Neural cell (in vitro differentiated cells): ENCODE data around the gene TNFRSF14. TPM values are rescaled to one million over a fixed set of nuclear protein-coding genes. Genes with fewer than 3 reads are reported as not detected.
"Not testable (repeated sequence)": the region's sequence is repeated elsewhere in the genome, so short reads cannot be mapped to it uniquely, and the experiment has no call there.

Experiments
- H2AFZ ChIP-seq: fragments of 200-600, 300-800 bp; sonication (generic), shearing (Covaris generic); 2 replicates; pipeline ENCODE4 v1.6.0; 2014; ENCODE audit warnings: low read depth, mild to moderate bottlenecking, antibody characterized with exemption, low read length, moderate library complexity
- H3F3A ChIP-seq: fragments of 200-600 bp; shearing (Covaris generic); 2 replicates; pipeline ENCODE4 v1.6.1; 2016; ENCODE audit warnings: mild to moderate bottlenecking, moderate library complexity, mixed read lengths, antibody characterized with exemption, low read length; ENCODE audit not compliant: insufficient read depth, poor library complexity, severe bottlenecking
- H3K27ac ChIP-seq: fragments of 200-600, 300-800 bp; sonication (generic), shearing (Covaris generic); 2 replicates; pipeline ENCODE4 v1.5.1; 2014; ENCODE audit warnings: mild to moderate bottlenecking, low read length, moderate library complexity
- H3K27me3 ChIP-seq: fragments of 300-800, 200-600 bp; sonication (generic), shearing (Covaris generic); 2 replicates; pipeline ENCODE4 v1.6.0; 2014; ENCODE audit warnings: mild to moderate bottlenecking, low read depth, low read length, moderate library complexity; ENCODE audit not compliant: insufficient read depth
- H3K36me3 ChIP-seq: fragments of 300-800, 200-600 bp; sonication (generic), shearing (Covaris generic); 2 replicates; pipeline ENCODE4 v1.5.1; 2014; ENCODE audit warnings: mild to moderate bottlenecking, antibody characterized with exemption, low read length, moderate library complexity; ENCODE audit not compliant: insufficient read depth
- H3K4me2 ChIP-seq: fragments of 300-800, 200-600 bp; sonication (generic), shearing (Covaris generic); 2 replicates; pipeline ENCODE4 v1.6.0; 2014; ENCODE audit warnings: mild to moderate bottlenecking, low read length
- H3K4me3 ChIP-seq: fragments of 300-800, 200-600 bp; sonication (generic), shearing (Covaris generic); 2 replicates; pipeline ENCODE4 v1.5.1; 2014; ENCODE audit warnings: mild to moderate bottlenecking, low read length, moderate library complexity
- H3K79me2 ChIP-seq: fragments of 200-600 bp; shearing (Covaris generic); replicated peaks from 2 replicates; pipeline ENCODE4 v1.6.0; 2014; ENCODE audit warnings: mild to moderate bottlenecking, low read length, moderate library complexity; ENCODE audit not compliant: insufficient read depth
- H3K9ac ChIP-seq: fragments of 300-800, 200-600 bp; sonication (generic), shearing (Covaris generic); 2 replicates; pipeline ENCODE4 v1.6.1; 2016; ENCODE audit warnings: mild to moderate bottlenecking, low read length, mixed read lengths
- H3K9me2 ChIP-seq: fragments of 200-600 bp; shearing (Covaris generic); 2 replicates; pipeline ENCODE4 v1.6.1; 2016; ENCODE audit warnings: mild to moderate bottlenecking, low read length, mixed read lengths; ENCODE audit not compliant: insufficient read depth
- H3K9me3 ChIP-seq: fragments of 200-600, 300-800 bp; sonication (generic), shearing (Covaris generic); 2 replicates; pipeline ENCODE4 v1.6.1; 2016; ENCODE audit warnings: mild to moderate bottlenecking, mixed run types, low read length, moderate library complexity, mixed read lengths
- H4K20me1 ChIP-seq: fragments of 200-600 bp; shearing (Covaris generic); 2 replicates; pipeline ENCODE4 v1.6.1; 2016; ENCODE audit warnings: mild to moderate bottlenecking, mixed run types; ENCODE audit not compliant: insufficient read depth
- EP300 ChIP-seq: fragments of 450-650 bp; conservative IDR thresholded peaks from 2 replicates; pipeline ENCODE4 v1.6.1; 2014; ENCODE audit warnings: antibody characterized with exemption, mild to moderate bottlenecking, moderate library complexity; ENCODE audit not compliant: poor library complexity, severe bottlenecking
- EZH2 ChIP-seq: fragments of 200-600, 300-800 bp; shearing (Covaris generic), sonication (generic); IDR thresholded peaks from 2 replicates; pipeline ENCODE4 v1.6.1; 2014; ENCODE audit warnings: antibody characterized with exemption, low read length, borderline replicate concordance, mild to moderate bottlenecking; ENCODE audit not compliant: insufficient read depth, poor library complexity, severe bottlenecking
- MXI1 ChIP-seq: fragments of 450-650 bp; conservative IDR thresholded peaks from 2 replicates; pipeline ENCODE4 v1.6.1; 2014; ENCODE audit warnings: antibody characterized with exemption, mild to moderate bottlenecking; ENCODE audit not compliant: poor library complexity, severe bottlenecking
- POLR2AphosphoS5 ChIP-seq: IDR thresholded peaks from 2 replicates; pipeline ENCODE4 v1.6.1; 2012
- RAD21 ChIP-seq: fragments of 450-650 bp; conservative IDR thresholded peaks from 2 replicates; pipeline ENCODE4 v1.6.1; 2014; ENCODE audit warnings: antibody characterized with exemption, mild to moderate bottlenecking, moderate library complexity
- SMC3 ChIP-seq: fragments of 450-650 bp; conservative IDR thresholded peaks from 2 replicates; pipeline ENCODE4 v1.6.1; 2014; ENCODE audit warnings: antibody characterized with exemption, mild to moderate bottlenecking, moderate library complexity; ENCODE audit not compliant: poor library complexity
- TAF1 ChIP-seq: IDR thresholded peaks from 2 replicates; pipeline ENCODE4 v1.6.1; 2012; ENCODE audit warnings: low read depth
- polyA plus RNA-seq: library from polyadenylated mRNA; depleted of rRNA; stranded (reverse); fragments of >200 nt; gene quantifications from 2 replicates; pipeline ENCODE4 v1.2.3, GENCODE V29; 2014
- TF ChIP-seq, protein P1 (sequence below): IDR thresholded peaks from 2 replicates; pipeline ENCODE4 v1.6.1; 2012; ENCODE audit warnings: borderline replicate concordance
- TF ChIP-seq, protein P2 (sequence below): fragments of 450-650 bp; IDR thresholded peaks from 2 replicates; pipeline ENCODE4 v1.5.1; 2014; ENCODE audit warnings: antibody characterized with exemption, mild to moderate bottlenecking, moderate library complexity; ENCODE audit not compliant: poor library complexity, severe bottlenecking

TNFRSF14 gene
- polyA plus RNA-seq, 1 donor from 2014 or later = 1.1 TPM

DNA sequence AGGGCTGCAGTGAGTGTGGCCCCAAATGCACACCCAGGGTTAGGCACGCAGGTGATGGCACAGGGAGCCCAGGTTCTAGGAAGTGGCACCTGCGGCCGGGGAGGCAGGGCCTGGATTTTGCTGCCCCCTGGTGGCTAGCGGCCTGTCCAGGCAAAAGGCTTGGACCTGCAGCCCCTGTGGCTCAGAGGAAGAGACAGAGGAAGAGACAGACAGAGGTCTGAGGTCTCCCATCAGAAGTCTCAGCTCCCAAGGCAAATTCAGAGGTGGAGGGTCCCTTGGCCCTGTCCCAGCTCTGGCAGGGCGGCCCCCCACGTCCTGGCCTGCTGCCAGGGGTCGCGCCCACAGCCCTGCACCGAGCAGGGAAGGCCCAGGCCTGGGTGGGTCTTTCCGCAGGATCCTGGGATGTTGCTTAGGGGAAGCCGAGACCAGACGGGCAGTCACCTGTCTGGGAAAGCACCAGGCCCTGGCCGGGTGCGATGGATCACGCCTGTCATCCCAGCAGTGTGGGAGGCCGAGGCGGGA, 8.0 kb upstream of the TNFRSF14 start:
- Histone ChIP-seq H3K27ac (no peak overlapping the region), H3K4me2 (no peak overlapping the region), H3K9me3 (no peaks in the 10 kb centered on the region), H3K79me2 (no peaks in the 10 kb centered on the region), H3K36me3 (no peaks in the 10 kb centered on the region), H3K4me3 (no peak overlapping the region), H3K9ac (no peak overlapping the region), H2AFZ (no peak overlapping the region), H3F3A (peaks cover 2% of the 10 kb centered on the region), H3K9me2 (no peaks in the 10 kb centered on the region), H4K20me1 (no peaks in the 10 kb centered on the region), H3K27me3 (no peaks in the 10 kb centered on the region)
- no peak for TF ChIP-seq EZH2
- TF ChIP-seq SMC3 = peak; percentile 94
- TF ChIP-seq POLR2AphosphoS5 = no peak
- TF ChIP-seq, protein P1, sequence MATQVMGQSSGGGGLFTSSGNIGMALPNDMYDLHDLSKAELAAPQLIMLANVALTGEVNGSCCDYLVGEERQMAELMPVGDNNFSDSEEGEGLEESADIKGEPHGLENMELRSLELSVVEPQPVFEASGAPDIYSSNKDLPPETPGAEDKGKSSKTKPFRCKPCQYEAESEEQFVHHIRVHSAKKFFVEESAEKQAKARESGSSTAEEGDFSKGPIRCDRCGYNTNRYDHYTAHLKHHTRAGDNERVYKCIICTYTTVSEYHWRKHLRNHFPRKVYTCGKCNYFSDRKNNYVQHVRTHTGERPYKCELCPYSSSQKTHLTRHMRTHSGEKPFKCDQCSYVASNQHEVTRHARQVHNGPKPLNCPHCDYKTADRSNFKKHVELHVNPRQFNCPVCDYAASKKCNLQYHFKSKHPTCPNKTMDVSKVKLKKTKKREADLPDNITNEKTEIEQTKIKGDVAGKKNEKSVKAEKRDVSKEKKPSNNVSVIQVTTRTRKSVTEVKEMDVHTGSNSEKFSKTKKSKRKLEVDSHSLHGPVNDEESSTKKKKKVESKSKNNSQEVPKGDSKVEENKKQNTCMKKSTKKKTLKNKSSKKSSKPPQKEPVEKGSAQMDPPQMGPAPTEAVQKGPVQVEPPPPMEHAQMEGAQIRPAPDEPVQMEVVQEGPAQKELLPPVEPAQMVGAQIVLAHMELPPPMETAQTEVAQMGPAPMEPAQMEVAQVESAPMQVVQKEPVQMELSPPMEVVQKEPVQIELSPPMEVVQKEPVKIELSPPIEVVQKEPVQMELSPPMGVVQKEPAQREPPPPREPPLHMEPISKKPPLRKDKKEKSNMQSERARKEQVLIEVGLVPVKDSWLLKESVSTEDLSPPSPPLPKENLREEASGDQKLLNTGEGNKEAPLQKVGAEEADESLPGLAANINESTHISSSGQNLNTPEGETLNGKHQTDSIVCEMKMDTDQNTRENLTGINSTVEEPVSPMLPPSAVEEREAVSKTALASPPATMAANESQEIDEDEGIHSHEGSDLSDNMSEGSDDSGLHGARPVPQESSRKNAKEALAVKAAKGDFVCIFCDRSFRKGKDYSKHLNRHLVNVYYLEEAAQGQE = no peak
- TF ChIP-seq, protein P2, sequence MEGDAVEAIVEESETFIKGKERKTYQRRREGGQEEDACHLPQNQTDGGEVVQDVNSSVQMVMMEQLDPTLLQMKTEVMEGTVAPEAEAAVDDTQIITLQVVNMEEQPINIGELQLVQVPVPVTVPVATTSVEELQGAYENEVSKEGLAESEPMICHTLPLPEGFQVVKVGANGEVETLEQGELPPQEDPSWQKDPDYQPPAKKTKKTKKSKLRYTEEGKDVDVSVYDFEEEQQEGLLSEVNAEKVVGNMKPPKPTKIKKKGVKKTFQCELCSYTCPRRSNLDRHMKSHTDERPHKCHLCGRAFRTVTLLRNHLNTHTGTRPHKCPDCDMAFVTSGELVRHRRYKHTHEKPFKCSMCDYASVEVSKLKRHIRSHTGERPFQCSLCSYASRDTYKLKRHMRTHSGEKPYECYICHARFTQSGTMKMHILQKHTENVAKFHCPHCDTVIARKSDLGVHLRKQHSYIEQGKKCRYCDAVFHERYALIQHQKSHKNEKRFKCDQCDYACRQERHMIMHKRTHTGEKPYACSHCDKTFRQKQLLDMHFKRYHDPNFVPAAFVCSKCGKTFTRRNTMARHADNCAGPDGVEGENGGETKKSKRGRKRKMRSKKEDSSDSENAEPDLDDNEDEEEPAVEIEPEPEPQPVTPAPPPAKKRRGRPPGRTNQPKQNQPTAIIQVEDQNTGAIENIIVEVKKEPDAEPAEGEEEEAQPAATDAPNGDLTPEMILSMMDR = peak; percentile 88
- TF ChIP-seq MXI1 = no peak
- TF ChIP-seq RAD21 = peak; percentile 90
- no peak for TF ChIP-seq EP300
- TF ChIP-seq TAF1 = no peak

DNA sequence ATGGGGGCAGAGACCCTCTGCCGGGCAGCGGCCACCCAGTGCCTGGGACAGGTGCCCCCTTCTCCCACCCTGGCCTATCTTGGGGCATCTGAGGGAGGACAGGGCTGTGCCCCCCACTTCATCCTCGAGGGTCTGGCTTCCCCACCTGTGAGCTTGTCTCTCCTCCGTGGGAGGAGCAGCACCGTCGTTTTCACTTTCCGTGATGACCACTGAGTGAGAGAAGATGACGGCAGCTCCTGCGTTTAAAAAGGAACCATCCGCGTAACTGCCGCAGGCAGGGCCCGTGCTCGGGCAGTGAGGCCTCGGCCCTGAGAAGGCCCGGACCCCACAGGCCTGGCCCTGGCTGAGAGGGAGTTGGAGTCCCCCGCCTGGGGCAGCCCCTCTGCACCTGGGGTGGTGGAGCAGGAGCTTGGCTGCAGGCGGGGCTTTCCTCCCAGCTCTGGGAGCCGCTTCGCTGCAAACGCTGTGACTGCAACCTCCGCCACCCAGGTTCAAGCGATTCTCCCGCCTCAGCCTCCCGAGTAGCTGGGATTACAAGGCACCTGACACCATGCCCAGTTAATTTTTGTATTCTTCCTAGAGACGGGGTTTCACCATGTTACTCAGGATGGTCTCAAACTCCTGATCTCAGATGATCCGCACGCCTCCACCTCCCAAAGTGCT, 6.7 kb upstream of the TNFRSF14 start:
- not testable (repeated sequence) for H3K9ac ChIP-seq, H3K9me3 ChIP-seq, H3K4me3 ChIP-seq, H3K36me3 ChIP-seq, H3F3A ChIP-seq, H3K9me2 ChIP-seq, H3K27me3 ChIP-seq, H4K20me1 ChIP-seq, H3K4me2 ChIP-seq, H3K27ac ChIP-seq, H3K79me2 ChIP-seq, H2AFZ ChIP-seq

DNA sequence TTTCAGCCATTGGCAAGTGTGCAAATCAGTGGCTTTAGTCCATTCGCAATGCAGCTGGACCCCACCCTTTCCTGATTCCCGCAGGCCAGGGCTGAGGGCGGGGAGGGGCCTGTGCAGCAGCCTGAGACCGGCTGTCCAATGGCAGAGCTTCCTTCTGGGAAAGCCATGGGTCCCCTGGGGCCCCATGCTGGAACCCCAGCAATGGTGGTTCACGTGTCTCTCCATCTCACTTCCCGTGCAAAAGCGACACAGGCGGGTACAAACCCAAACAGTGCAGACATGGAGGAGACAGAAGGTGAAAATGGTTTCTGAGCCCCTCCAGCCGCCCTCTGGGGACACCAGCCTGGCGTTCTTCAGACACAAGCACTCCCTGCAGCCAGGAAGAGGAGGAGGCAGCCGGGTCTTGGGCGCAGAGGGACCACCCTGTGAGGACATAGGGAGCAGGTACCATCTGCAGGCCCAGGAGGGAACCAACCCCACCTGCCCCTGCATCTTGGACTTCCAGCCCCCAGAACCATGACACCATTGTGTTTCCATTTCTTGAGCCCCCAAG, 5.8 kb upstream of the TNFRSF14 start:
- H3K4me2 ChIP-seq, H3K4me3 ChIP-seq, H4K20me1 ChIP-seq, H3K79me2 ChIP-seq, H3K9me2 ChIP-seq, H3K9ac ChIP-seq, H3K9me3 ChIP-seq, H3K27ac ChIP-seq, H3K27me3 ChIP-seq, H3F3A ChIP-seq, H3K36me3 ChIP-seq, H2AFZ ChIP-seq: not testable (repeated sequence)

DNA sequence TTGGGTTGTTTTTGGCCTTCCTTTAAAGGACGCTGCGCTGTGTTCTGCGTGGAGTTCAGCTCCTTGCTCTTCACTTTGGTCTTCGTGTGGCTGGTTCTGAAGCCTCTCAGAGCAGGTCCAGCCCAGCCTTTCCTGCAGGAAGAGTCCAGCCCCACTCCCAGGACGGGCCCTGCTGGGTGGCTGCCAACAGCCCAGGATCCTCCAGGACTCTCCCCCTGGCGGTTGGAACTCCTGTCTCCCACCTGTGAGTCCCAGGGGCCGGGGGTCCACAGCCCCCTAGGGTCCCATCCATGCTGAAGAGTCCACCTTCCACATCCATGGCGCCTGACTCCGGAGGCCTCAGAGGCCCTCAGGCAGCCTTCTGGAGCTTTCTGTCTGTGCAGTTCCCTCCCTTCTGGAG, 4.6 kb upstream of the TNFRSF14 start:
- H3K9me2 ChIP-seq, H3K27ac ChIP-seq, H4K20me1 ChIP-seq: not testable (repeated sequence)

More for the DNA sequence above, 4.6 kb upstream of the TNFRSF14 start:
- H3K4me3 ChIP-seq, H3K9ac ChIP-seq, H3K4me2 ChIP-seq, H3F3A ChIP-seq, H3K27me3 ChIP-seq, H2AFZ ChIP-seq, H3K9me3 ChIP-seq, H3K79me2 ChIP-seq, H3K36me3 ChIP-seq: not testable (repeated sequence)
